ENCODE data around the gene TSPOAP1.

The TSPOAP1 gene

GRCh38 chr17:58308173-58308984, 20.2 kb downstream of the TSPOAP1 start:
- peak; percentile 39 for ATAC-seq
- TF ChIP-seq ISL1 (CRISPR knock-in tag; IDR thresholded peaks at IDR 0.05) (no peak), TCF4 (CRISPR knock-in tag; IDR thresholded peaks at IDR 0.05; ENCODE audit: borderline replicate concordance) (no peak), SNAI2 (CRISPR knock-in tag; IDR thresholded peaks at IDR 0.05) (no peak), ZFP3 (CRISPR knock-in tag; IDR thresholded peaks at IDR 0.05) (no peak), GLIS3 (CRISPR knock-in tag; IDR thresholded peaks at IDR 0.05) (no peak), ARNTL (CRISPR knock-in tag; IDR thresholded peaks at IDR 0.05; ENCODE audit: borderline replicate concordance, low read depth) (no peak), ZNF8 (CRISPR knock-in tag; IDR thresholded peaks at IDR 0.05) (no peak), PPARA (CRISPR knock-in tag; IDR thresholded peaks at IDR 0.05; ENCODE audit: borderline replicate concordance) (no peak), ZC3H10 (CRISPR knock-in tag; IDR thresholded peaks at IDR 0.05) (no peak), CSDC2 (CRISPR knock-in tag; IDR thresholded peaks at IDR 0.05) (no peak), ZNF70 (CRISPR knock-in tag; IDR thresholded peaks at IDR 0.05) (no peak), CSRNP3 (CRISPR knock-in tag; IDR thresholded peaks at IDR 0.05) (no peak), PATZ1 (CRISPR knock-in tag; IDR thresholded peaks at IDR 0.05; ENCODE audit: borderline replicate concordance) (no peak), RARB (CRISPR knock-in tag; IDR thresholded peaks at IDR 0.05) (no peak), POU6F1 (CRISPR knock-in tag; IDR thresholded peaks at IDR 0.05; ENCODE audit: borderline replicate concordance, low read depth) (no peak)

- TF ChIP-seq ZNF70 (CRISPR knock-in tag; IDR thresholded peaks at IDR 0.05), result no peak
- TF ChIP-seq TOX (CRISPR knock-in tag; IDR thresholded peaks at IDR 0.05; ENCODE audit: borderline replicate concordance), result no peak
- TF ChIP-seq ZNF565 (CRISPR knock-in tag; conservative IDR thresholded peaks at IDR 0.05; ENCODE audit: low read depth), result no peak
- TF ChIP-seq ARNTL (CRISPR knock-in tag; IDR thresholded peaks at IDR 0.05; ENCODE audit: borderline replicate concordance, low read depth), result no peak
- TF ChIP-seq ZFP3 (CRISPR knock-in tag; IDR thresholded peaks at IDR 0.05), result no peak
- TF ChIP-seq OSR1 (CRISPR knock-in tag; IDR thresholded peaks at IDR 0.05), result no peak
- no peak for TF ChIP-seq ZNF8 (CRISPR knock-in tag; IDR thresholded peaks at IDR 0.05)
- no peak for TF ChIP-seq TCF4 (CRISPR knock-in tag; IDR thresholded peaks at IDR 0.05; ENCODE audit: borderline replicate concordance)
- TF ChIP-seq CREB5 (CRISPR knock-in tag; IDR thresholded peaks at IDR 0.05; ENCODE audit: low read depth), result no peak
- TF ChIP-seq CSRNP3 (CRISPR knock-in tag; IDR thresholded peaks at IDR 0.05), result no peak
- TF ChIP-seq ZC3H10 (CRISPR knock-in tag; IDR thresholded peaks at IDR 0.05), result no peak
- no peak for TF ChIP-seq RARB (CRISPR knock-in tag; IDR thresholded peaks at IDR 0.05)
- no peak for TF ChIP-seq SNAI2 (CRISPR knock-in tag; IDR thresholded peaks at IDR 0.05)
- no peak for TF ChIP-seq PATZ1 (CRISPR knock-in tag; IDR thresholded peaks at IDR 0.05; ENCODE audit: borderline replicate concordance)
- no peak for TF ChIP-seq CSDC2 (CRISPR knock-in tag; IDR thresholded peaks at IDR 0.05)
- TF ChIP-seq ISL1 (CRISPR knock-in tag; IDR thresholded peaks at IDR 0.05), result no peak
- no peak for TF ChIP-seq ESRRG (CRISPR knock-in tag; IDR thresholded peaks at IDR 0.05)
- no peak for ATAC-seq
Observed at GRCh38 chr17:58307468-58308172, 21.0 kb downstream of the TSPOAP1 start.
